ENCODE results near the gene TDRD10.

GRCh38 chr1:154549202-154549770 lies 47.3 kb downstream of the TDRD10 start:
- TF ChIP-seq EZH2 (IDR thresholded peaks at IDR 0.05; ENCODE audit: insufficient read depth, poor library complexity, severe bottlenecking) = no peak
- no peak for TF ChIP-seq EZH2phosphoT487 (IDR thresholded peaks at IDR 0.05; ENCODE audit: insufficient read depth, low read depth)

All from GM23248 (cell line).